ENCODE measurements around the gene DCTPP1. TPM values are rescaled to one million over a fixed set of nuclear protein-coding genes. Genes with fewer than 3 reads are reported as not detected.

DCTPP1 gene
- total and polyA plus RNA-seq, 2 of the 4 experiments (the other 2 are of a cell fraction), result 24.9 to 45.5 TPM

DNA sequence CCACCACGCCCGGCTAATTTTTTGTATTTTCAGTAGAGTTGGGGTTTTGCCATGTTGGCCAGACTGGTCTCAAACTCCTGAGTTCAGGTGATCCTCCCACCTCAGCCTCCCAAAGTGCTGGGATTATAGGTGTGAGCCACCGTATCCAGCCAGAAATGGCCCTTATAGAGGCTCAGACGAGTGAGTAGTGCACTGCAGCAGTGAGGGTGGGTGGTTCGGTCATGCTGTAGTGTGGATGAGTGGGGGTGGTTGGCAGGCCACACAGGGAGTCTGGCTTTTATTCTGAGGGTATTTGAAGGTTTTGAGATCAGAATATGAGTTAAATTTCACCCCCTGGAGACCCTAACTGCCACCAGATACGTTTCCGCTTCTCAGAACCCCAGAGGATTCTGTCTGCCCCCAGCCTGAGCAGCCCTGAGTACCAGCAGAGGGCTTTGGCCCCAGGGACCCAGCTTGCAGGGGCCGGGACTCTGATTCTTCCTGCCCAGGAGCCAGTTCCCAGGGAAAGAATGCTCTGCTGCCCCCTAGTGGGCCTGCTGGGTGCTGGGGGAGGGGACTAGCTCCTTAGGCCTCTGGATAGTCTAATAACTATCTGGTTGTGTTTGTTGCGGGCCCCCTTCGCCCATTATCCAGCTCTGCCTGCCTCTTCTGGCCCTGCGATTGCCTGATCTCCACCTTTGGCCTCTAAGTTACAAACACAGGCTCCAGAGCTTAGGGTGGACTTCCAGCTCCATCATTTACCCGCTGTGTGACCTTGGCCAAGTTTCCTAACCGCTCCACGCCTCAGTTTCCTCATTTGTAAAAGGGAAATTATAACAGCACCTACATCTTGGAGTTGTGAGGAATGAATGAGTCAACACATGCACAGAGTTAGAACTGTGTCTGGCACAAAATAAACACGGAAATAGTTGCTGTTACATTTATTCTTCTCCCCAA is 20.4 kb downstream of the DCTPP1 start (continued):
- TF ChIP-seq MAZ (IDR thresholded peaks at IDR 0.05; ENCODE audit: borderline replicate concordance, low read depth, low read length), result peak; percentile 74
- TF ChIP-seq RAD21 (IDR thresholded peaks at IDR 0.05; ENCODE audit: low read length), result peak; percentile 94
- no peak for TF ChIP-seq RCOR1 (IDR thresholded peaks at IDR 0.05; ENCODE audit: insufficient replicate concordance, low read length)
- TF ChIP-seq CHD1 (IDR thresholded peaks at IDR 0.05; ENCODE audit: low read depth, low read length), result no peak; the same call in 1 of the 2 replicates
